ENCODE measurements around the gene CUL5.

DNA sequence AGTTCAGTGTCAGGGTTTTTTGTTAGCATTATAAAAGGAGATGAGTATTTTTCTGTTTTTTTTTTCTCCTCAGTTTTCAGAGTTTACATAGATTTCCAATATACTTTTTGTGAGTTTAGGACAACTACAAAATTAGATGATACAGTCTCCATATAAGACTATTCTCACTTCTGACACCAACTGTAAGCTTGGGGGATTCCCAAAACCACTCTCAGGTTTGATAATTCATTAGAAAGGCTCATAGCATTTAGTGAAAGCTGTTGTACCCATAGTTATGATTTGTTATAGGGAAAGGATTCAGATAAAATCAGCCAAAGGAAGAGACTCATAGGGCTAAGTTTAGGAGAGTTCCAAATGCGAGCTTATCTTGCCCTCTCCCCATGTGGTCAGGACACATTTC is 24.1 kb downstream of the CUL5 start:
- no peak for TF ChIP-seq POLR2A (IDR thresholded peaks at IDR 0.05)
- TF ChIP-seq, protein P1, sequence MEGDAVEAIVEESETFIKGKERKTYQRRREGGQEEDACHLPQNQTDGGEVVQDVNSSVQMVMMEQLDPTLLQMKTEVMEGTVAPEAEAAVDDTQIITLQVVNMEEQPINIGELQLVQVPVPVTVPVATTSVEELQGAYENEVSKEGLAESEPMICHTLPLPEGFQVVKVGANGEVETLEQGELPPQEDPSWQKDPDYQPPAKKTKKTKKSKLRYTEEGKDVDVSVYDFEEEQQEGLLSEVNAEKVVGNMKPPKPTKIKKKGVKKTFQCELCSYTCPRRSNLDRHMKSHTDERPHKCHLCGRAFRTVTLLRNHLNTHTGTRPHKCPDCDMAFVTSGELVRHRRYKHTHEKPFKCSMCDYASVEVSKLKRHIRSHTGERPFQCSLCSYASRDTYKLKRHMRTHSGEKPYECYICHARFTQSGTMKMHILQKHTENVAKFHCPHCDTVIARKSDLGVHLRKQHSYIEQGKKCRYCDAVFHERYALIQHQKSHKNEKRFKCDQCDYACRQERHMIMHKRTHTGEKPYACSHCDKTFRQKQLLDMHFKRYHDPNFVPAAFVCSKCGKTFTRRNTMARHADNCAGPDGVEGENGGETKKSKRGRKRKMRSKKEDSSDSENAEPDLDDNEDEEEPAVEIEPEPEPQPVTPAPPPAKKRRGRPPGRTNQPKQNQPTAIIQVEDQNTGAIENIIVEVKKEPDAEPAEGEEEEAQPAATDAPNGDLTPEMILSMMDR (IDR thresholded peaks at IDR 0.05) = no peak
